KMS-11 (cell line): ENCODE results near the gene NRXN3.

Source experiments
- H2AFZ ChIP-seq: fragments of 200-600 bp; sonication (generic); 2 replicates; pipeline ENCODE4 v1.6.1; 2016; ENCODE audit warnings: antibody characterized with exemption, mixed run types, low read depth
- H3K27ac ChIP-seq: fragments of 200-600 bp; sonication (generic); 2 replicates; pipeline ENCODE4 v1.6.1; 2016; ENCODE audit warnings: mild to moderate bottlenecking, mixed run types
- H3K27me3 ChIP-seq: fragments of 200-600 bp; sonication (generic); 2 replicates; pipeline ENCODE4 v1.6.1; 2017; ENCODE audit warnings: mild to moderate bottlenecking, low read depth, mixed run types, moderate library complexity; ENCODE audit not compliant: insufficient read depth
- H3K36me3 ChIP-seq: fragments of 200-600 bp; sonication (generic); 2 replicates; pipeline ENCODE4 v1.6.1; 2017; ENCODE audit warnings: mild to moderate bottlenecking, mixed run types; ENCODE audit not compliant: insufficient read depth
- H3K4me1 ChIP-seq: fragments of 200-600 bp; sonication (generic); 2 replicates; pipeline ENCODE4 v1.6.1; 2016; ENCODE audit warnings: mild to moderate bottlenecking, low read depth, mixed run types; ENCODE audit not compliant: poor library complexity, severe bottlenecking
- H3K4me2 ChIP-seq: fragments of 200-600 bp; sonication (generic); 2 replicates; pipeline ENCODE4 v1.7.0; 2016; ENCODE audit warnings: mild to moderate bottlenecking, mixed run types
- H3K4me3 ChIP-seq: fragments of 200-600 bp; sonication (generic); IDR thresholded peaks from 2 replicates; pipeline ENCODE4 v1.6.1; 2017; ENCODE audit warnings: low read depth, low read length, mixed read lengths; ENCODE audit not compliant: insufficient read depth
- H3K79me2 ChIP-seq: fragments of 200-600 bp; sonication (generic); 2 replicates; pipeline ENCODE4 v1.6.1; 2016; ENCODE audit warnings: low read depth, mixed run types; ENCODE audit not compliant: insufficient read depth
- H3K9ac ChIP-seq: fragments of 200-600 bp; sonication (generic); 2 replicates; pipeline ENCODE4 v1.6.1; 2016; ENCODE audit warnings: mild to moderate bottlenecking, mixed run types
- H4K20me1 ChIP-seq: fragments of 200-600 bp; sonication (generic); 2 replicates; pipeline ENCODE4 v1.6.1; 2016; ENCODE audit warnings: mild to moderate bottlenecking, mixed run types; ENCODE audit not compliant: insufficient read depth
- TF ChIP-seq, protein P1 (sequence below): fragments of 200-600 bp; sonication (generic); conservative IDR thresholded peaks from 2 replicates; pipeline ENCODE4 v1.6.1; 2017; ENCODE audit warnings: low read depth, mild to moderate bottlenecking, antibody characterized with exemption, low read length, moderate library complexity, mixed read lengths

The NRXN3 gene

DNA sequence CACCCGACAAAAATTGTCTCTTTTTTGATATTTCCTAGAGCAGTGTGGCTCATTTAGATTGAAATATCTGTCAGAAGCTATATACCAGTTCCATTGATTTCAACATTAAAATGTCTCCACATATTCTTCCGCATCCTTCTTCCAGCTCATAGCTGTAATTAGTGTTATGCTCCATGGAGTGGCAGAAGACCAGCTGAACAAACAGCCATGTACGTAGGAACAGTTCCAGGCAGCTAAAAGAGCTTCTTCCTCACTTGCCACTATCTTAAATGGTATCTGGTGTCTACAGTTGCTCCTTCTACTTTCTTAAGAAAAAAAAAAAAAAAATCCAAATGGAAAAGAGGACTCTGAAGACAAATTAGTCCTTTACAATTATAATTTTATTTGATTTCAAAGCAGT, 1193.1 kb downstream of the NRXN3 start:
- no peak overlapping the region for H3K4me3 ChIP-seq

DNA sequence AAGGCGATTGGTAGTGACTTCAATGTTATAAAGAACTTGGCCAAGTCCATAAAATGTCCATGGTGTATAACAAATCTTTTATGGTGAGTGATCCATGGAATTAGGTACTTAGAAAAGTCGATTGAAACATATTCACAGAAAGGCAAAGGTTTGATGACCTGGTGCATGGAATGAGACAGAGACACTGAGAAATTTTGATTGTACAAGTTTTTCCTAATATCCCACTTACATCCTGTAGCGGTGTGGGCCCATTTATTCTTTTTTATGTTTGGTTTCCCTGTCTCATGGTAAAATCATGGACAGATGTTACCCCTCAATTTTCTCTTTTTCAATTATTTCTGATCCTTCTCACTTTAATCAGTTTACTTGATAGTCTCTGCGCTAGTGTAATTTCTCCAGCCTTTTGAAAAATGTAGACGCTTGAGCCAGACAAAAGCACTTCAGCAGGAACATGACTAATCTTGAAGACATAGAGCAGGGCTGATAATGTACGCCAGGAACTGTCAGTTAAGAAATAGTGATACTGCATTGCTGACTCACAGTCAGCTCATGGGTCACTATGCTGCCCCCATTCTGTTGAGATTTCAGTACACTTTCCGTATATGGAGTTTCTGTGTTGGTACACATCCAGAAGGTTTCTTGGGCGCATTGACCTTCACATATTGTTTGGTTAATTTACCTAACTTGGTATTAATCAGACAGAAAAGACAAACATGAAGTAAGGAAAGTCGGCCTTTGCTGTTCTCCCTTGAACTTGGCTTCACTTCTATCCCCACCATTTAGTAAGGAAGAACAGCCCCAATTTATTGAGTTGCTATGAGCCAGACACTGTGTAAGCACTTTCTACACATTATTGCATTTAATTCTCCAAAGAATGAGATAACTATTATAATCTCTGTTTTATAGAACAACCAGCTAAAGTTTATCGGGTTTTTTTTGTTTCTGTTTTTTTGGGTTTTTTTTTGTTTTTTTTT, 1199.5 kb downstream of the NRXN3 start:
- Histone ChIP-seq H3K4me1 (no peaks in the 10 kb centered on the region), H4K20me1 (no peaks in the 10 kb centered on the region), H3K4me3 (no peak overlapping the region), H3K79me2 (no peaks in the 10 kb centered on the region), H2AFZ (no peak overlapping the region), H3K27me3 (no peaks in the 10 kb centered on the region), H3K9ac (no peak overlapping the region), H3K4me2 (no peak overlapping the region), H3K27ac (no peak overlapping the region), H3K36me3 (no peaks in the 10 kb centered on the region)
- TF ChIP-seq, protein P1, sequence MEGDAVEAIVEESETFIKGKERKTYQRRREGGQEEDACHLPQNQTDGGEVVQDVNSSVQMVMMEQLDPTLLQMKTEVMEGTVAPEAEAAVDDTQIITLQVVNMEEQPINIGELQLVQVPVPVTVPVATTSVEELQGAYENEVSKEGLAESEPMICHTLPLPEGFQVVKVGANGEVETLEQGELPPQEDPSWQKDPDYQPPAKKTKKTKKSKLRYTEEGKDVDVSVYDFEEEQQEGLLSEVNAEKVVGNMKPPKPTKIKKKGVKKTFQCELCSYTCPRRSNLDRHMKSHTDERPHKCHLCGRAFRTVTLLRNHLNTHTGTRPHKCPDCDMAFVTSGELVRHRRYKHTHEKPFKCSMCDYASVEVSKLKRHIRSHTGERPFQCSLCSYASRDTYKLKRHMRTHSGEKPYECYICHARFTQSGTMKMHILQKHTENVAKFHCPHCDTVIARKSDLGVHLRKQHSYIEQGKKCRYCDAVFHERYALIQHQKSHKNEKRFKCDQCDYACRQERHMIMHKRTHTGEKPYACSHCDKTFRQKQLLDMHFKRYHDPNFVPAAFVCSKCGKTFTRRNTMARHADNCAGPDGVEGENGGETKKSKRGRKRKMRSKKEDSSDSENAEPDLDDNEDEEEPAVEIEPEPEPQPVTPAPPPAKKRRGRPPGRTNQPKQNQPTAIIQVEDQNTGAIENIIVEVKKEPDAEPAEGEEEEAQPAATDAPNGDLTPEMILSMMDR: no peak

More for the DNA sequence above, 1193.1 kb downstream of the NRXN3 start:
- H3K27me3 ChIP-seq: no peaks in the 10 kb centered on the region
- no peak overlapping the region for H3K9ac ChIP-seq
- H3K4me2 ChIP-seq: no peak overlapping the region
- H3K27ac ChIP-seq: no peak overlapping the region
- no peaks in the 10 kb centered on the region for H4K20me1 ChIP-seq
- H3K36me3 ChIP-seq: no peaks in the 10 kb centered on the region
- H3K79me2 ChIP-seq: no peaks in the 10 kb centered on the region
- TF ChIP-seq, protein P1: no peak
- H2AFZ ChIP-seq: no peak overlapping the region
- H3K4me1 ChIP-seq: no peaks in the 10 kb centered on the region

DNA sequence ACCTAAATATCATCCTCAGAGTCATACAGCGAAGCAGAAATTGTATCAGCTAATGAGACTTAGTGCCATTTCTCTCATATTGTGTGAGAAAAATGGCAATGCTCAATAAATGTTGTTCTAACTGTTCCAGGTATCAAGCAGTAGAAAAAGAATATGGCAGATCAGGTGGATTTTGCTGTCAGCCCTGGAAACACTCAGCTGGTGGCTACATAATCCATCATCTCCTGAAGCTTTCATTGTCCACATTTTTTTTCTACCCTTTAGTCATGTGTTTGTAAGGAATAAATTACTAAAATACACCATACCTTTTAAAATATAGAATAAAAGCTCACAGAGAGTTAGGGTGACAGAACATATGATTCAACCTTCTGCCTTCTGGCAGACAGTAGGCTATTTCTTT, 1200.8 kb downstream of the NRXN3 start:
- no peak overlapping the region for H2AFZ ChIP-seq
- TF ChIP-seq, protein P1: no peak

DNA sequence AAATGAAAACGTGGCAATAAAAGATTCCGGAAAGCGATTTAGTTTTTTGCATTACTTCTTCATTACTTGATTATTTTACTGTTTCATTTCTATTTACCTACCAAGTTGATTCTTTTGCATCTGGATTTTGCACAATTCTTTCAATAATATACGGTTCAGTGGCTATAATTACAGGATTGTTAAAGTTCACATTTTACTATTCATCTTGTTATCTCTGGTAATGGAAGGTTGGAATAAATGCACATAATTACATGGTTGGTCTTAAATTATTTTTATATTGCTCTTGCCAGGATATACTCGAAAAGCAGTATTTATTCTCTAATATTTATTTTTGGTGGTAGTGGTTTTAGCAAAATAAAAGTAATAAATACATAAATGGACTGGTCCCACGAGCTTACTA, 1203.3 kb downstream of the NRXN3 start:
- Histone ChIP-seq H3K27ac (no peak overlapping the region), H3K36me3 (no peaks in the 10 kb centered on the region), H3K4me1 (no peaks in the 10 kb centered on the region), H4K20me1 (no peaks in the 10 kb centered on the region), H3K4me2 (no peak overlapping the region), H2AFZ (no peak overlapping the region), H3K79me2 (no peaks in the 10 kb centered on the region), H3K4me3 (no peak overlapping the region), H3K27me3 (no peaks in the 10 kb centered on the region), H3K9ac (no peak overlapping the region)
- TF ChIP-seq, protein P1: no peak

More for the DNA sequence above, 1200.8 kb downstream of the NRXN3 start:
- no peaks in the 10 kb centered on the region for H3K36me3 ChIP-seq
- H3K4me2 ChIP-seq: no peak overlapping the region
- H3K27me3 ChIP-seq: no peaks in the 10 kb centered on the region
- H3K4me3 ChIP-seq: no peak overlapping the region
- no peak overlapping the region for H3K9ac ChIP-seq
- no peaks in the 10 kb centered on the region for H3K79me2 ChIP-seq
- no peaks in the 10 kb centered on the region for H4K20me1 ChIP-seq
- H3K27ac ChIP-seq: no peak overlapping the region
- H3K4me1 ChIP-seq: no peaks in the 10 kb centered on the region
